A673 (cell line): ENCODE results near the gene CHAT. TPM values are rescaled to one million over a fixed set of nuclear protein-coding genes. Genes with fewer than 3 reads are reported as not detected.

Source experiments
- BruUV-seq: library from RNA; stranded (reverse); fragments of 400-500 nt; replicated peaks from 2 replicates; lab custom pipeline; 2021; lab: Mats Ljungman, UMichigan
- CTCF ChIA-PET: fragments of 300-600 bp; sonication (Branson Sonifier 250); formaldehyde crosslinking; loops from one replicate; lab custom pipeline; 2022; ENCODE audit warnings: antibody characterized with exemption; lab: Charles Lee
- POLR2A ChIA-PET: fragments of 300-600 bp; sonication (Branson Sonifier 250); formaldehyde crosslinking; loops from one replicate; lab custom pipeline; 2022; ENCODE audit warnings: antibody characterized with exemption; ENCODE audit not compliant: low non-redundant PET; lab: Charles Lee
- DNase-seq: peaks from one replicate; pipeline ENCODE4 v3.0.0-alpha.2; 2015; ENCODE audit warnings: low spot score
- H3K27ac ChIP-seq: fragments of 200-600 bp; sonication (generic); 2 replicates; pipeline ENCODE4 v1.5.1; 2016; ENCODE audit warnings: mixed run types, low read depth, mild to moderate bottlenecking, mixed read lengths, antibody characterized with exemption, low read length; ENCODE audit not compliant: poor library complexity, severe bottlenecking
- H3K27me3 ChIP-seq: fragments of 200-600 bp; sonication (generic); replicated peaks from 2 replicates; pipeline ENCODE4 v1.6.1; 2017; ENCODE audit warnings: mixed run types, low read depth, mild to moderate bottlenecking, mixed read lengths, antibody characterized with exemption, low read length; ENCODE audit not compliant: insufficient read depth, poor library complexity
- H3K36me3 ChIP-seq: fragments of 200-600 bp; sonication (generic); 2 replicates; pipeline ENCODE4 v1.6.1; 2016; ENCODE audit warnings: mixed run types, mild to moderate bottlenecking, mixed read lengths, antibody characterized with exemption, low read length; ENCODE audit not compliant: insufficient read depth, poor library complexity, severe bottlenecking
- H3K4me1 ChIP-seq: fragments of 200-600 bp; sonication (generic); 2 replicates; pipeline ENCODE4 v1.6.1; 2017; ENCODE audit warnings: mixed run types, mild to moderate bottlenecking, mixed read lengths, antibody characterized with exemption, low read length; ENCODE audit not compliant: insufficient read depth, poor library complexity, severe bottlenecking
- H3K4me3 ChIP-seq: fragments of 200-600 bp; sonication (generic); 2 replicates; pipeline ENCODE4 v1.5.1; 2016; ENCODE audit warnings: low read depth, mixed run types, mild to moderate bottlenecking, mixed read lengths, low read length; ENCODE audit not compliant: poor library complexity, severe bottlenecking
- H3K9me3 ChIP-seq: fragments of 200-600 bp; sonication (generic); 2 replicates; pipeline ENCODE4 v1.6.1; 2016; ENCODE audit warnings: mixed run types, low read depth, mild to moderate bottlenecking, mixed read lengths, antibody characterized with exemption, low read length; ENCODE audit not compliant: poor library complexity, severe bottlenecking
- CTCF ChIP-seq: fragments of 300-800, 200-600 bp; sonication (generic); conservative IDR thresholded peaks from 2 replicates; pipeline ENCODE4 v1.5.1; 2017; ENCODE audit warnings: low read depth, mild to moderate bottlenecking, antibody characterized with exemption, low read length, moderate library complexity, mixed read lengths
- EZH2 ChIP-seq: fragments of 200-600 bp; sonication (generic); IDR thresholded peaks from 2 replicates; pipeline ENCODE4 v1.6.1; 2017; ENCODE audit warnings: borderline replicate concordance, low read depth, mild to moderate bottlenecking, mixed read lengths, antibody characterized with exemption, low read length; ENCODE audit not compliant: poor library complexity, severe bottlenecking
- intact Hi-C: fragments of 100-400 bp; cut with micrococcal nuclease; formaldehyde crosslinking; loops from one replicate; pipeline ENCODE4 v1.10.0; 2022; ENCODE audit not compliant: unreplicated experiment
- total RNA-seq: library from RNA; stranded (reverse); gene quantifications from 2 replicates; pipeline ENCODE4 v1.2.3, GENCODE V29; 2021

Gene CHAT
- total RNA-seq, 1 experiment from 2014 or later = 0.56 TPM

DNA sequence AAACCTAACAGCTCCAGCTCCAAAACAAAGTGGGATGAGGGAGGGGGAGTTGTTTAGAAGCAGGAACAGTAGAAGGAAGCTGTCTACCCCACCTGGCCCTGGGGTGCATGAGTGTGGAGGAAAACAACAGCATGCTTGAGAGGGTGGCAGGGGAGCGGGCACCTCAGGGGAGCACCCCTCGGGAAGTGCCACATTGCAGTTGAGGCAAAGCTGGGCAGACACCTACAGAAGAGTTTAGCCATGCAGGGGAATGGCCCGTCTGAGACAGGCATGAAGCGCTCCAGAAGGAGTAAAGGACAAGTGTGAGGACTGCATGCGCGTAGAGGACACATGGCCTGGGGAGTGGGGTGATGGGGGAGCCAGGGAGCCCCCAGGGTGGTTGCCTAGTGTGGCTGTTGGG, 18.1 kb downstream of the CHAT start:
- Histone ChIP-seq H3K4me3 (no peak overlapping the region), H3K9me3 (no peaks in the 10 kb centered on the region), H3K27me3 (no peaks in the 10 kb centered on the region), H3K36me3 (no peaks in the 10 kb centered on the region), H3K4me1 (peaks cover 20% of the 10 kb centered on the region), H3K27ac (no peak overlapping the region)
- no peak for TF ChIP-seq EZH2
- no peak for TF ChIP-seq CTCF
- DNase-seq = no peak
- ChIA-PET POLR2A (no interaction called here), CTCF (no interaction called here)
- no TSS peak for BruUV-seq
- intact Hi-C loops = no loop called here

GRCh38 chr10:49632406-49633317, 18.8 kb downstream of the CHAT start:
- no TSS peak for BruUV-seq
- H3K27me3 ChIP-seq = peaks cover 5% of the 10 kb centered on the region
- ChIA-PET POLR2A (no interaction called here), CTCF (no interaction called here)
- intact Hi-C loops = no loop called here
- H3K4me1 ChIP-seq = peaks cover 20% of the 10 kb centered on the region
- no peaks in the 10 kb centered on the region for H3K9me3 ChIP-seq
- H3K4me3 ChIP-seq = no peak overlapping the region
- no peak overlapping the region for H3K27ac ChIP-seq
- no peaks in the 10 kb centered on the region for H3K36me3 ChIP-seq
- TF ChIP-seq CTCF (no peak), EZH2 (no peak)
- DNase-seq = no peak

DNA sequence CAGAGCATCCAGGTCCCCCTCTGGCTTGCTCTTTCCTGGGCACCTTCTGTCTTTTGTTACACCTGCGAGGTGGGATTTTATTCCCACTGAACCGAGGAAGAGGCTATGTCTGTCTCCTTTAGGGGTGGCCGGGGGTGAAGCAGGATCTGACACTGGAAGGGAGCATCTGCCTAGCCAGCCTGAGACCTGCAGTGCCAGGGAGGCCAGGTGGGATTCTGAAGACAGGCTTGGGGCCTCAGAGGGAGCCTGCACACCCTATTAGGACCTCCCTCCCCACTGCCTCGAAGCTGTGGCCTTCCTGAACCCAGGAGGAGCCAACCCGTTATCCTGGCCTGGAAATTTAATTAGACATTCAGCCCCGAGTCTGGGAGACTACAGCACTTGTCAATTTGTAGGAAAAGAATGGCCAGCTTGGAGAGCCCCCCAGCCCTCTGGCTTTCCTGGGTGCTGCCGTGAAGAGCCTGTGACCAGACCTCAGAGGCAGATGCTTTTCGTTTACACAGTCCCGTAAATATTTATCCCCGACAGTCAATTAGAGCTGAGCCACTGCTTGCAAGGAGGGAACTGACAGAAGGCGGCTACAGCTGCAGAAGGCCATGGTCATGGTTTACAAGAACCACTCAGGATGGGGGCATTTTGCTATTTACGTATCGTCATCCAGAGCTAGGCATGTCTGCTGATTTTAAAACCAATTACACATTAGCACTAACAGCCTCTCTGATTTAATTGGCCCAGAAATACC, 19.7 kb downstream of the CHAT start:
- Histone ChIP-seq H3K27ac (no peak overlapping the region), H3K27me3 (peaks cover 13% of the 10 kb centered on the region), H3K9me3 (no peaks in the 10 kb centered on the region), H3K4me1 (peaks cover 20% of the 10 kb centered on the region), H3K36me3 (no peaks in the 10 kb centered on the region), H3K4me3 (no peak overlapping the region)
- TF ChIP-seq CTCF (no peak), EZH2 (no peak)
- no peak for DNase-seq
- ChIA-PET POLR2A (no interaction called here), CTCF (no interaction called here)
- no TSS peak for BruUV-seq
- intact Hi-C loops = no loop called here
